GM18909 (cell line): ENCODE results near the gene HDAC5.
A peak's percentile ranks its signal among the peaks of the same experiment; 100 is the strongest.
"Not testable (repeated sequence)": the region's sequence is repeated elsewhere in the genome, so short reads cannot be mapped to it uniquely, and the experiment has no call there.

Experiments used
- ATAC-seq: cut with Tn5 transposase; IDR thresholded peaks from one replicate; pipeline ENCODE4 v1.9.1; 2021; ENCODE audit warnings: mild to moderate bottlenecking; ENCODE audit not compliant: unreplicated experiment, poor library complexity

Gene HDAC5

GRCh38 chr17:44134752-44135568, 11.5 kb upstream of the HDAC5 start:
- no peak for ATAC-seq

- ATAC-seq: no peak
Measured at GRCh38 chr17:44133918-44134476, 10.6 kb upstream of the HDAC5 start.

- no peak for ATAC-seq
Measured at GRCh38 chr17:44132275-44132821, 8.9 kb upstream of the HDAC5 start.

DNA sequence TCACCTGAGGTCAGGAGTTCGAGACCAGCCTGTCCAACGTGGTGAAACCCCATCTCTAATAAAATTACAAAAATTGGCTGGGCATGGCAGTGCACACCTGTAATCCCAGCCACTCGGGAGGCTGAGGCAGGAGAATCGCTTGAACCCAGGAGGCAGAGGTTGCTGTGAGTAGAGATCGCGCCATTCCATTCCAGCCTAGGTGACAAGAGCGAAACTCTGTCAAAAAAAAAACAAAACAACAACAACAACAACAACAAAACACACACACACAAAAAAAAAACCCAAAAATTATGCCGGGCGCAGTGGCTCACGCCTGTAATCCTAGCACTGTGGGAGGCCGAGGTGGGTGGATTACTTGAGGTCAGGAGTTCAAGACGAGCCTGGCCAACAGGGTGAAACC, 7.9 kb upstream of the HDAC5 start:
- ATAC-seq: not testable (repeated sequence)

GRCh38 chr17:44130693-44131349, 7.4 kb upstream of the HDAC5 start:
- ATAC-seq: no peak

GRCh38 chr17:44128383-44128782, 4.9 kb upstream of the HDAC5 start:
- no peak for ATAC-seq

DNA sequence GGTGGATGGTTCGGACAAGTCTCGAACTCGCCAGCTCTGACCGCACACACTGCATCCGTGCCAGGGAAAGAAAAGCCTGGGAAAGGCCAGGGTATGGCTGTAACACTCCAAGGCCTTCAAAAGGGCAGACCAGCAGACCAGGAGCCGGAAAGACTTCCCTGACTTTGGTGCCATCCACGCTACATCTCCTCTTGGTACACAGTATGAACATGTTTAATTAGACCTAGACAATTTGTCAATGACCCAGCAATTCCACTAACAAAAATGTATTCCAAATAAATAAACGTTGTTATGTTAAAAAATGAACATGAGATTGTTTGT, 637 bp upstream of the HDAC5 start:
- no peak for ATAC-seq

DNA sequence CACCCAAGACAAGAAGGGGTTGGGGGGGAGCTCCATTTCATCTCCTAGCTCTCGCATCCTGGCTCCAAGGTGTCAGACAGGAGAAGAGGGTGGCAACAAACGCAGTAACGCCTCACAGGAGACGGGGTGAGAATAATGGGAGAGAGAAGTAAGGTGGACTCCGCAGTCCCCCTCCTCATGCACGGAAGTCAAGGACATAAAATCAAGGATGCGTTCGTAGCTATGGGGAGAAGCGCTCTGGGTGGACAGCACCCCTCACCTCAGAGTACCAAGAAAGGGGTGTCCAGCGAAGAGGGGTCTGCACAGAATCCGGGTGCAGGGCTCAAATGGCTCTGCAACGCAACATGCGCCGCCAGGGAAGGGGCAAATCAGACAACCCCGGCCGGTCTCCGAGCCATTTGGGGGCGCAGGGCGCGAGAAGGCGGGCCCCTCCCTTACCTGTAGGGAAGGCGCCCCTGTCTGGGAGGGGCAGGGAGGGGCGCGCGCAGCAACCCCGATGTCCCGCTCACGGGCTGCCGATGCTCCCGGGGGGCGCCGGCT, 555 bp downstream of the HDAC5 start:
- peak; percentile 33 for ATAC-seq

DNA sequence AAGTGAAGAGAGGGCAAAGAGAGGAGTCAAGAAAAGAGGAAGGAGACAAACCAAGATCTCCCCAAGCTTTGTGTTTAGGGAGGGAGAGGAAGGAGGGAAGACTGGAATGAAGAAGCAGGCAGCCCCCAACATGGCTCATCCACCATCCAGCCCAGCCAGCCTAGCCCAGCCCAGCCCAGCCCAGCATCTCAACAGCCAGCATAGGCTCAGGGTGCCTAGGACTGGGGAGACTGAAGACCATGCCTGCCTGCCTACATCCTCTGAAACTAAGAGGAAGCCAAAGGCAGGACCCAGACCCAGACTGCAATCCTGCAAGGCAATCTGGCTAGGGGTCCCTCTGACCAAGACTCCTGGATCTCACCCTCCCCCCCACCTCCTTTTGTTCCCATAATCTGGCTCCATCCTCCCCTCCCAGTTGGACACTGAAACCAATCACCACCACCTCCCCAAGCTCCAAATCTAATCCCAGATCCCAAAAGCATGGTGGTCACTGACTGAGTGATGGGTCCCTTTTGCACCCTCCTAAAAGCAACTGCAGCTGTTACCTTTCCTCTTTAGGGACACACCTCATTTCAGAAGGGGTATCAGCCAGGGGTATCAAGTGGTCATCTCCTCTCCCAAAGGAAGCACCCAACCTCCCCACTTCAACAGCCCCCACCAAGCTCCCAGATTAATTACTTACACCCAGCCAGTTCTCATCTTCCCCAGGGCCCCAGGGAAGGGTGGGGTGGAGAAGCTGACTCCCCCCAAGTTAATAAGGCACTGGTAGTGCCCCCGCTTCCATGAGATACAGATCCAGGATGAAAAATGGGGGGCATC, 1.2 kb downstream of the HDAC5 start:
- no peak for ATAC-seq

DNA sequence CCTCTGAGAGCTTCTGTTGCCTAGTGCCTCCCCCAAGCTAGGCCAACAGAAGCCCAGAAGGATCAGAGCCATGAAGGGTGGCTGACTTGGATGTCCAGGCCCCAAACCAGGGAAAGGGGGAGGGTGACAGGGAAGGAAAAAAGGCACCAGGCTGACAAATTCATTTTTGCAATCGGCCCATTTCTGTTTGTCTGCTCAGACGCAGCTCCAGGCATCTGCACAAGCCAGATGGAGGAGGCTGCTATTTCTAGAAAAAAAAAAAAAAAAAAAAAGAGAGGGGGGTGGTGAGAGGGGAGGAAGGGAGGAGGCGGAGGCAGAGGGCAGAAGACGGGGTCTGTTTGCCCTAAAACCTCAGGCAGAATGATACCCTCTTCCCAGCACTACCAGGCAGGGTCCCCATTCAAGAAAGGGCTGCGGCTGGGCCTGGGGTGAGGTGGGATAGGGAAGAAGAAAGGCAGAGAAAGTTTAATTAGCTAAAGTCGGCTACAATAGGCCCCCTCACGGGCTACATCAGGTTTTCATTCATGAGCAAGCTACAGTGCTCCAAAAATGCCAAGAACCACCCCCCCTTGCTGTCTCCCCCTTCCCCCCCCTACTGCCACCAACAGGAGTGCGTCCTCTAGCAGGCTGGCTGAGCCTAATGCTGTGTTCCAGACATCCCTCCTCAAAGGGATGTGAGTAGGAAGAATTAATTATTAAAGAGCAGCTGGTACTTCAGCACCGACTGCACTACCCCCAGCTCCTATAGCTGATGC, 2.4 kb downstream of the HDAC5 start:
- ATAC-seq: no peak

DNA sequence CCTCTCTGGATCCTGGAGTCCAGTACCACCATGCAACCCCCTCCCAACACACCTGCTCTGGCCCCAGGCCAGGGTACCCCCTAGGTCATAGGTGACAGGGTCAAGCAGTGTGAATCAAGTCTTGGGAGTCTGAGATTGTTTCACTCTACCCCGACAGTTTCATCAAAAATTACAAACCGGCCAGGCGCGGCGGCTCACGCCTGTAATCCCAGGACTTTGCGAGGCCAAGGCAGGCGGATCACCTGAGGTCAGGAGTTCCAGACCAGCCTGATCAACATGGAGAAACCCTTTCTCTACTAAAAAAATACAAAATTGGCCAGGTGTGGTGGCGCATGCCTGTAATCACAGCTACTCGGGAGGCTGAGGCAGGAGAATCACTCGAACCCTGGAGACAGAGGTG, 3.2 kb downstream of the HDAC5 start:
- ATAC-seq: not testable (repeated sequence)

- ATAC-seq: no peak
Measured at GRCh38 chr17:44119798-44120197, 3.6 kb downstream of the HDAC5 start.

DNA sequence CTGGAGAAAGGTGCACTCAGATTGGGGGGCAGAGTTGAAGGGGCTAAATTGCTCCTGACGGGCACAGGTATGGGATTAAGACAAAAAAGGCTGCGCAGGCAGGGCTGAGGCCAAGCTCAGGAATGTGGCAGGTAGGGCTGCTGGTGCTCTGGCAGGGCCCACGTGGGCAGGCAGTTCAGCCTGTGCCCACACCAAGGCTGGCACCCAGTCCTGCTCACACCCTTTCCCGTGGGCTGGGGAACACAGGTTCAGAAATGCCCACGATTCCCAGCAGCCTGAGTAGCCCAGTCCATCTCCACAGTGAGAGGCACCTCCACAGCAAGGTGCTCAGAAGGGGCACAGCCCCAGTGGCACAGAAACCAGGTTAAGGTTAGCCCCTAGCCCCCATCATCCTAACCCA, 4.4 kb downstream of the HDAC5 start:
- no peak for ATAC-seq

- ATAC-seq: no peak
Measured at GRCh38 chr17:44118427-44119050, 4.9 kb downstream of the HDAC5 start.

DNA sequence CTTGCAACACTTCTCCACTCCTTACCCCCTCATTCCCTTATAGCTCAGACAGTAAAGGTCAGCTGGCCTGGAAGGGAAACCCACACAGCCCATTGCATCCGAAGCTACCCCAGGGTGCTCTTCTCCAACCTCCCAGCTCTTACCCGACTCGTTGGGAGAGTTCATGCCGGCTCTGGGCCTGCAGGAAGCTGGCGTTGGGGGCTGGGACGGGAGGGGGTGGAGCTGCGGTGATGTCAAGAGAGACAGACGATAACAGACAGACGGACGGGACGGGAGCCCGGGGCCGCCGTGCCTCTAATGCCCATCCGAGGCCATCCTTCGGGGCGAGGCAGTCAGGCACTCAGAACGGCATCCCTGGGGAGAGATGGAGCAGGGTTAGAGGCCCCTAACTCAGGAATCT, 6.1 kb downstream of the HDAC5 start:
- ATAC-seq: no peak

- no peak for ATAC-seq
Measured at GRCh38 chr17:44115585-44116415, 7.6 kb downstream of the HDAC5 start.

GRCh38 chr17:44113868-44114840, 9.3 kb downstream of the HDAC5 start:
- no peak for ATAC-seq
